Measurements from ENCODE around the gene MYH1. TPM values are rescaled to one million over a fixed set of nuclear protein-coding genes. Genes with fewer than 3 reads are reported as not detected.

Gene MYH1
- not detected in 2 replicates for total RNA-seq (2013; cell fraction: nucleolus; rRNA removed)
- total RNA-seq (2014; rRNA removed), result not detected in 2 replicates
- not detected in 2 replicates for total RNA-seq (2014; rRNA removed; fragmentation: Illumina TruSeq; extraction: Trizol)
- not detected in 2 replicates for total RNA-seq (2021)
- polyA plus RNA-seq (2011; ENCODE audit: low read depth), result not detected
- polyA plus RNA-seq (2011; rRNA removed), result 0.01 TPM in 1 of 2 replicates, not detected in the other
- 0.01 and 0.02 TPM in 2 replicates for polyA plus RNA-seq (2011; cell fraction: cytosol; rRNA removed)
- 0.03 TPM in 1 of 2 replicates, not detected in the other for polyA plus RNA-seq (2011; cell fraction: nucleus; rRNA removed)
- not detected in 2 replicates for polyA plus RNA-seq (2012)
- polyA plus RNA-seq (2014; fragmentation: Illumina TruSeq; extraction: Trizol), result not detected in 2 replicates
- polyA plus RNA-seq (2014; fragmentation: Nextera tagmentation; extraction: Ambion mirVana), result not detected
- polyA plus RNA-seq (2014; rRNA removed), result not detected in 2 replicates
- not detected for polyA plus RNA-seq (2016; fragmentation: Nextera tagmentation; extraction: Ambion mirVana)
- 0.05 TPM in 1 of 2 replicates, not detected in the other for polyA minus RNA-seq (2011; rRNA and poly(A)+ RNA removed)
- polyA minus RNA-seq (2011; cell fraction: cytosol; rRNA and poly(A)+ RNA removed), result not detected in 2 replicates
- polyA minus RNA-seq (2011; cell fraction: nucleus; rRNA and poly(A)+ RNA removed), result not detected in 2 replicates
- not detected for Bru-seq, nascent RNA
- BruChase-seq, experiment 1, labeled RNA remaining after a 6-hour chase, result not detected
- not detected for BruChase-seq, experiment 2, labeled RNA remaining after a 2-hour chase
- long read RNA-seq, experiment 1, result 0 reads
- long read RNA-seq, experiment 2, result 0 reads

DNA sequence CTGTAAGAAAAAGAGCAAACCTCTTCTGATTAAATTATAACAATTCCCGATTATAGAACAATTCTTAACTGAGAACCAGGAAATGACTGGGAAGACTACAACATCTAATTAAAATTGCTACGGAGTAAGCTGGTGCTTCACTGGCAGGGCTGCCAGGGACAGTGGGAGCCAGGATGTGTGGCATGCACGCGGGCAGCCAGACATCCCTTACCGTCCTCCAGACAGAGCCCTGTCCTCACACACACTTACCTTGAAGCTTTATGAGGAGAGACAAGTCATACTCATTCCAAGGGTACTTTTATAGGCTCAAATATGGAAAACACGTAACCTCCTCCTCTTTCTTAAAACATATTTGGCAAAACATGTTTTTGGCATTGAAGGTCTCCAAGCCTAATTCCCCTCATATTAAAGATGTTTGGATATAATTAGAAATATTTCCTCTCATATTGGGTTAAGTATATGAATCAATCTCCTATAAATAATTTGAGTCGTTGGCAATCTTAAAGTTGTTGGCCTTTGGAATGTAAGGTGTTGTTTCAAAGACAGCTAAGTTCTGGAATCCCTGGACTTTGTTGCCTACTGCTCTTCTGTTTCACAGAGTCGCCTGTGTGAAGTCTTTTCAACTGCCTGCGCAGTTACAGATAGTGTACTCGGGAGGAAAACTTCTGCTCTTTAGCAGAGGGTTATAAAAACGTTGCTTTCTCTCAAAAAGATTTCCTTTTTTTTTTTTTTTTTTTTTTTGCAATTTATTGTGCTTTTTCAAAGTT is at the start of gene MYH1:
TSS of gene MYH1 (minus strand) at position 272 of the 767 bp plus-strand sequence. CDS start 1,900 bp downstream, outside the sequence.
- H3K4me1 ChIP-seq (ENCODE audit: control insufficient read depth, insufficient read depth, low read length), result no peaks in the 10 kb centered on the region
- intact Hi-C loops (cut with micrococcal nuclease; ENCODE audit: unreplicated experiment), result no loop called here
- no peak for FAIRE-seq
- no peak within 1 kb of the TSS for H3K4me3 ChIP-seq
- ChIA-PET CTCF (interaction anchor here (0.7 kb wide), 1 partner anchor 32 kb away, joined by 3 read pairs; no protein-coding TSS in a partner anchor), SMC1A (ENCODE audit: uncharacterized antibody, unreplicated experiment) (no interaction called here), POLR2A (interaction anchor here (0.7 kb wide), 1 partner anchor 1502 kb away, joined by 7 read pairs; no protein-coding TSS in a partner anchor), RAD21 (ENCODE audit: unreplicated experiment) (no interaction called here)
- no peak for ATAC-seq
- in situ Hi-C loops (cut with MboI), result no loop called here
- no peak for DNase-seq (ENCODE audit: low read depth, low spot score)
- TF ChIP-seq NR2C2 (IDR thresholded peaks at IDR 0.05; ENCODE audit: borderline replicate concordance, control insufficient read depth, insufficient read length, low read depth) (no peak), CREB1 (IDR thresholded peaks at IDR 0.05; ENCODE audit: low read depth) (no peak), RELA (IDR thresholded peaks at IDR 0.05; ENCODE audit: borderline replicate concordance, partially characterized antibody) (no peak), SMC3 (IDR thresholded peaks at IDR 0.05; ENCODE audit: borderline replicate concordance, low read length) (no peak), TAF1 (IDR thresholded peaks at IDR 0.05; ENCODE audit: borderline replicate concordance, low read depth, low read length) (no peak), ETV6 (conservative IDR thresholded peaks at IDR 0.05 in 1 of 2, IDR thresholded peaks at IDR 0.05 in 1 of 2; ENCODE audit: borderline replicate concordance in 1 of 2, low read depth in 1 of 2) (no peak), MYC (IDR thresholded peaks at IDR 0.05; ENCODE audit: insufficient read depth, insufficient read length, insufficient replicate concordance, low read length, severe bottlenecking) (no peak), TCF12 (IDR thresholded peaks at IDR 0.05; ENCODE audit: low read depth, low read length) (no peak), GABPA (IDR thresholded peaks at IDR 0.05; ENCODE audit: low read depth) (no peak)
- TF ChIP-seq, protein P1, sequence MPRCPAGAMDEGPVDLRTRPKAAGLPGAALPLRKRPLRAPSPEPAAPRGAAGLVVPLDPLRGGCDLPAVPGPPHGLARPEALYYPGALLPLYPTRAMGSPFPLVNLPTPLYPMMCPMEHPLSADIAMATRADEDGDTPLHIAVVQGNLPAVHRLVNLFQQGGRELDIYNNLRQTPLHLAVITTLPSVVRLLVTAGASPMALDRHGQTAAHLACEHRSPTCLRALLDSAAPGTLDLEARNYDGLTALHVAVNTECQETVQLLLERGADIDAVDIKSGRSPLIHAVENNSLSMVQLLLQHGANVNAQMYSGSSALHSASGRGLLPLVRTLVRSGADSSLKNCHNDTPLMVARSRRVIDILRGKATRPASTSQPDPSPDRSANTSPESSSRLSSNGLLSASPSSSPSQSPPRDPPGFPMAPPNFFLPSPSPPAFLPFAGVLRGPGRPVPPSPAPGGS (IDR thresholded peaks at IDR 0.05; ENCODE audit: borderline replicate concordance, insufficient read depth, low read depth, low read length, poor library complexity, severe bottlenecking), result no peak
- TF ChIP-seq, protein P2, sequence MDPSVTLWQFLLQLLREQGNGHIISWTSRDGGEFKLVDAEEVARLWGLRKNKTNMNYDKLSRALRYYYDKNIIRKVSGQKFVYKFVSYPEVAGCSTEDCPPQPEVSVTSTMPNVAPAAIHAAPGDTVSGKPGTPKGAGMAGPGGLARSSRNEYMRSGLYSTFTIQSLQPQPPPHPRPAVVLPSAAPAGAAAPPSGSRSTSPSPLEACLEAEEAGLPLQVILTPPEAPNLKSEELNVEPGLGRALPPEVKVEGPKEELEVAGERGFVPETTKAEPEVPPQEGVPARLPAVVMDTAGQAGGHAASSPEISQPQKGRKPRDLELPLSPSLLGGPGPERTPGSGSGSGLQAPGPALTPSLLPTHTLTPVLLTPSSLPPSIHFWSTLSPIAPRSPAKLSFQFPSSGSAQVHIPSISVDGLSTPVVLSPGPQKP (IDR thresholded peaks at IDR 0.05; ENCODE audit: low read depth, low read length), result no peak
- no peaks in the 10 kb centered on the region for H3K27me3 ChIP-seq (replicated peaks in 1 of 2; ENCODE audit: control insufficient read depth in 2 of 2, insufficient read depth in 2 of 2, low read length in 1 of 2)
- no peaks in the 10 kb centered on the region for H4K20me1 ChIP-seq (ENCODE audit: control insufficient read depth, insufficient read depth)
- H3K9ac ChIP-seq (ENCODE audit: control insufficient read depth, insufficient read depth, low read length), result no peak within 1 kb of the TSS
- BruUV-seq (replicated peaks), result no TSS peak
- no peak within 1 kb of the TSS for H3K27ac ChIP-seq (ENCODE audit: control insufficient read depth, insufficient read depth)
- H2AFZ ChIP-seq (ENCODE audit: control insufficient read depth, low read depth, low read length), result no peak within 1 kb of the TSS
- 32% methylated on average over 11 of the region's 11 CpGs for WGBS (ENCODE audit: insufficient coverage, insufficient replicate concordance, low lambda C conversion rate, missing lambda C conversion rate)
- no peaks in the 10 kb centered on the region for H3K36me3 ChIP-seq (ENCODE audit: control insufficient read depth in 2 of 2, insufficient read depth in 2 of 2, low read length in 1 of 2)
- no peaks in the 10 kb centered on the region for H3K79me2 ChIP-seq (ENCODE audit: control insufficient read depth, insufficient read depth, low read length)
- H3K4me2 ChIP-seq (ENCODE audit: control insufficient read depth, insufficient read depth), result no peak within 1 kb of the TSS
- H3K9me3 ChIP-seq (replicated peaks; ENCODE audit: control insufficient read depth, insufficient read depth, low read length), result no peaks in the 10 kb centered on the region
